OCI-LY3 (cell line): ENCODE measurements around the gene DOC2A.

Experiments used
- EZH2phosphoT487 ChIP-seq: fragments of 200-600 bp; shearing (Covaris generic); IDR thresholded peaks from 2 replicates; pipeline ENCODE4 v1.6.1; 2018; ENCODE audit warnings: antibody characterized with exemption, mixed run types, low read depth
- TF ChIP-seq, protein P1 (sequence below): fragments of 200-600, 300-600 bp; sonication (generic); IDR thresholded peaks from 2 replicates; pipeline ENCODE4 v1.5.1; 2014; ENCODE audit warnings: antibody characterized with exemption, low read length, low read depth

DNA sequence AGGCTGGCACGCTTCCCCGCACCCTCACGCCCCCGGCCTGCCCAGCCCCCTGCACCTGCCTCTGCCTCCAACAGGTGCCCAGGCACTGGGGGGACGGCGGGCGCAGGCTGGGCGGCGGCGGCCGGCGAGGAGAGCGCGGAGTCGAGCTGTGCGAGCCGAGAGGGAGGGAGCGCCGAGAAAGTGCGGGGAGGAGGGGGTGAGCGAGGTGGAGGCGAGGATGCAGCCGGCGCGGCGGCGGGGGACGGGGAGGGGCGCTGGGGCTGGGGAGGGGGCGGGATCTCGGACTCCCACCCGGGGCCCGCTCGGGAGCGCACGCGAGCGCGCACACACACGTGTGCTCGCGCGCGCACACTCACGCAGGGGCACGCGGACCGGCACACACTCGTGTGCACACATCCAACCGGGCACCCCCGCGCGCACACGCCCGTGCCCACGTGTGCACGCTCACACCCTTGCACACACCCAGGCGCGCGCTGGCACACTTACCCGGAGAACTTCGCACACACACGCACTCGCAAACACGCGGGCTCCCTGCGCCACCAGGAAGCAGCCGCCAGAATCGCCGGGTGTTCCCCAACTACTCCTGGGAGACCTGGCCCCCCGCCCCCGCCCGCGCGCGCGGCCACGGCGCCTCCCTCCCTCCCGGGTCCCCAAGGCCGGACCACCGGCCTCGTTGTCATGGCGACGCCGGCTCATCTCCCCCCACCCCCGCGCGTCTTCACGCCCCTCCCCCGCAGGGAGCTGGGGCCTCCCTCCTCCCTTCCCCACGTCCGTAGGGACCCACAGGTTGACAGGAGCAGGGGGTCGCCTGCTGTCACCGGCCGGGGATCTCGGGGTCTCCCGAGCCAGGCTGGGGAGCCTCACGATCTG is at the start of gene DOC2A:
- TF ChIP-seq, protein P1, sequence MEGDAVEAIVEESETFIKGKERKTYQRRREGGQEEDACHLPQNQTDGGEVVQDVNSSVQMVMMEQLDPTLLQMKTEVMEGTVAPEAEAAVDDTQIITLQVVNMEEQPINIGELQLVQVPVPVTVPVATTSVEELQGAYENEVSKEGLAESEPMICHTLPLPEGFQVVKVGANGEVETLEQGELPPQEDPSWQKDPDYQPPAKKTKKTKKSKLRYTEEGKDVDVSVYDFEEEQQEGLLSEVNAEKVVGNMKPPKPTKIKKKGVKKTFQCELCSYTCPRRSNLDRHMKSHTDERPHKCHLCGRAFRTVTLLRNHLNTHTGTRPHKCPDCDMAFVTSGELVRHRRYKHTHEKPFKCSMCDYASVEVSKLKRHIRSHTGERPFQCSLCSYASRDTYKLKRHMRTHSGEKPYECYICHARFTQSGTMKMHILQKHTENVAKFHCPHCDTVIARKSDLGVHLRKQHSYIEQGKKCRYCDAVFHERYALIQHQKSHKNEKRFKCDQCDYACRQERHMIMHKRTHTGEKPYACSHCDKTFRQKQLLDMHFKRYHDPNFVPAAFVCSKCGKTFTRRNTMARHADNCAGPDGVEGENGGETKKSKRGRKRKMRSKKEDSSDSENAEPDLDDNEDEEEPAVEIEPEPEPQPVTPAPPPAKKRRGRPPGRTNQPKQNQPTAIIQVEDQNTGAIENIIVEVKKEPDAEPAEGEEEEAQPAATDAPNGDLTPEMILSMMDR, result no peak
- no peak for TF ChIP-seq EZH2phosphoT487
